Esophagus squamous epithelium (tissue), 5 donors: ENCODE measurements around the gene EPHA2. TPM values are rescaled to one million over a fixed set of nuclear protein-coding genes. Genes with fewer than 3 reads are reported as not detected.

ENCODE experiments used
- DNase-seq: peaks from one replicate; lab custom pipeline; 2025; lab: John Stamatoyannopoulos, UW
- H3K27ac ChIP-seq, 4 donors: fragments of 200-600 bp; sonication (generic); one replicate each; pipeline ENCODE4 v1.5.1; 2016 to 2019; ENCODE audit warnings: mild to moderate bottlenecking in 1 of 4
- H3K27me3 ChIP-seq, 4 donors: fragments of 200-600 bp; sonication (generic); 1 replicate in 3 of 4; 2 replicates in 1 of 4; pipeline versions ENCODE4 v1.5.1 to v1.6.0; 2017 to 2021; ENCODE audit warnings: antibody characterized with exemption in 1 of 4
- H3K36me3 ChIP-seq, 3 donors: fragments of 200-600 bp; sonication (generic); one replicate each; pipeline ENCODE4 v1.5.1; 2016 to 2019
- H3K4me1 ChIP-seq, 3 donors: fragments of 200-600 bp; sonication (generic); one replicate each; pipeline ENCODE4 v1.5.1; 2017 to 2019
- H3K4me3 ChIP-seq, 4 donors: fragments of 200-600 bp; sonication (generic); 1 replicate in 3 of 4; 2 replicates in 1 of 4; pipeline ENCODE4 v1.5.1; 2016 to 2019; ENCODE audit warnings: mild to moderate bottlenecking in 2 of 4, moderate library complexity in 1 of 4
- H3K9me3 ChIP-seq, 3 donors: fragments of 200-600 bp; sonication (generic); one replicate each; pipeline ENCODE4 v1.5.1; 2016 to 2019
- CTCF ChIP-seq, 6 experiments: fragments of 450-650 bp in 4 of 6; fragments of 200-600 bp in 2 of 6; sonication (generic) in 2 of 6; IDR thresholded peaks; one replicate each; pipeline ENCODE4 v1.5.1; 2016 to 2019; ENCODE audit warnings: antibody characterized with exemption in 6 of 6, mild to moderate bottlenecking in 4 of 6, moderate library complexity in 4 of 6
- POLR2A ChIP-seq, 4 donors: fragments of 450-650 bp; IDR thresholded peaks; one replicate each; pipeline ENCODE4 v1.6.1; 2017; ENCODE audit warnings: antibody characterized with exemption in 4 of 4, mild to moderate bottlenecking in 4 of 4, moderate library complexity in 3 of 4
- WGBS, 2 donors: methylation state at CpG; one replicate each; pipeline ENCODE4 v1.1.5; 2018; 5-methylcytosine and 5-hydroxymethylcytosine counted together
- intact Hi-C: fragments of 100-400 bp; cut with DNase I; formaldehyde crosslinking; loops from one replicate; pipeline ENCODE4 v1.15.0; 2022
- total RNA-seq, 4 donors: library from RNA; depleted of rRNA; stranded (reverse); fragments of >200 nt; gene quantifications; one replicate each; pipeline ENCODE4 v1.1.0, GENCODE V29; 2016
- donor health status: DM: yes; HTN: yes; CAD: no.

Gene EPHA2
- 100 to 1,000 TPM in 3 of 4 donors, 10 to 100 TPM in 1; 87.5 to 225 (median 137) TPM for total RNA-seq

GRCh38 chr1:16155537-16156410 is at the start of gene EPHA2:
Gene EPHA2, minus strand, starts transcription at chr1:16156069. Its CDS starts 137 bp downstream, at chr1:16155932.
- Histone ChIP-seq H3K36me3 (peaks cover 0 to 19% (median 0%) of the 10 kb centered on the region in 3 donors), H3K27ac (peak within 1 kb of the TSS; percentile 93 to 98 (median 98)), H3K9me3 (no peaks in the 10 kb centered on the region), H3K4me1 (peaks cover 32 to 92% (median 40%) of the 10 kb centered on the region in 3 donors), H3K27me3 (peaks cover 0 to 7% (median 0%) of the 10 kb centered on the region in 4 donors), H3K4me3 (peak within 1 kb of the TSS; percentile 79 to 96 (median 88))
- peak in 2 of 6 experiments; percentile 3 to 22 for TF ChIP-seq CTCF (IDR thresholded peaks at IDR 0.05)
- peak in 3 of 4 donors; percentile 97 to 100 (median 97) for TF ChIP-seq POLR2A (IDR thresholded peaks at IDR 0.05)
- peak; percentile 29 for DNase-seq
- WGBS, 2 donors, result 0 to 31% methylated on average over 2 to 11 of the region's 89 CpGs
- intact Hi-C loops, result no loop called here

DNA sequence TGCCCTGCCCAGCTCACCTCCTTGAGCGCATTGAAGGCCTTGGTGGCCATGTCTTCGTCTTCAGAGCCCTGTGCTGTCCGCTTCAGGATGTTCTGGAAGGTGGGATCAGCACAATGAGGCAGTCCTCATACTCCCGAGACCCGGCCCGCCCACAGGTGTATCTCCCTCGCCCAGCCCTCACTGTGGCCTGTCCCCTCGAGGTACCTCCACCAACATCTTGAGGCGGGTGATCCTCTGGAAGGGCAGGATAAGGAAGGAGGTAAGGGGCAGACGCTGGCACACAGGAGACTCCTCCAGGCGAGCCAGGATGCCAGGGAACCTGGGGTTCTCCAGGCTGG is 49.4 kb upstream of the EPHA2 start:
- peak overlapping the region; percentile 88 to 98 (median 92) for H3K27ac ChIP-seq
- intact Hi-C loops, result loop anchor here (5.0 kb wide), 1 partner anchor 37 kb away; no protein-coding TSS in a partner anchor
- TF ChIP-seq CTCF (IDR thresholded peaks at IDR 0.05), result no peak
- H3K36me3 ChIP-seq, result peaks cover 0 to 47% (median 8%) of the 10 kb centered on the region in 3 donors
- H3K9me3 ChIP-seq, result no peaks in the 10 kb centered on the region
- H3K4me1 ChIP-seq, result peaks cover 23 to 51% (median 32%) of the 10 kb centered on the region in 3 donors
- no peaks in the 10 kb centered on the region for H3K27me3 ChIP-seq
- H3K4me3 ChIP-seq, result no peak overlapping the region
- 96 to 100% methylated on average over 2 to 5 of the region's 11 CpGs for WGBS, 2 donors
- DNase-seq, result no peak

- no peak for DNase-seq
- WGBS, 2 donors, result 90 to 93% methylated on average over 5 to 8 of the region's 12 CpGs
Measured at GRCh38 chr1:16204634-16205333, 48.9 kb upstream of the EPHA2 start.

GRCh38 chr1:16204216-16204615 is 48.3 kb upstream of the EPHA2 start:
- Histone ChIP-seq H3K36me3 (peaks cover 0 to 57% (median 8%) of the 10 kb centered on the region in 3 donors), H3K4me1 (peaks cover 23 to 41% (median 24%) of the 10 kb centered on the region in 3 donors), H3K27me3 (no peaks in the 10 kb centered on the region), H3K27ac (peak overlapping the region in 1 of 4 donors; percentile 4), H3K9me3 (no peaks in the 10 kb centered on the region), H3K4me3 (no peak overlapping the region)
- intact Hi-C loops, result no loop called here
- no peak for TF ChIP-seq POLR2A (IDR thresholded peaks at IDR 0.05)
- TF ChIP-seq CTCF (IDR thresholded peaks at IDR 0.05), result no peak
- WGBS, 2 donors, result 86 to 95% methylated on average over 2 of the region's 2 CpGs
- no peak for DNase-seq

More at GRCh38 chr1:16204634-16205333, 48.9 kb upstream of the EPHA2 start:
- intact Hi-C loops, result loop anchor here (5.0 kb wide), 1 partner anchor 38 kb away; no protein-coding TSS in a partner anchor
- Histone ChIP-seq H3K27me3 (no peaks in the 10 kb centered on the region), H3K36me3 (peaks cover 0 to 52% (median 8%) of the 10 kb centered on the region in 3 donors), H3K27ac (peak overlapping the region in 2 of 4 donors; percentile 88 to 98), H3K4me1 (peaks cover 23 to 46% (median 27%) of the 10 kb centered on the region in 3 donors), H3K9me3 (no peaks in the 10 kb centered on the region), H3K4me3 (no peak overlapping the region)
- TF ChIP-seq POLR2A (IDR thresholded peaks at IDR 0.05), result no peak
- TF ChIP-seq CTCF (IDR thresholded peaks at IDR 0.05), result peak in 2 of 6 experiments; percentile 23 to 29
